ENCODE measurements around the gene MPZL2. TPM values are rescaled to one million over a fixed set of nuclear protein-coding genes. Genes with fewer than 3 reads are reported as not detected.

The MPZL2 gene
- polyA plus RNA-seq, 1 donor from 2014 or later = not detected

DNA sequence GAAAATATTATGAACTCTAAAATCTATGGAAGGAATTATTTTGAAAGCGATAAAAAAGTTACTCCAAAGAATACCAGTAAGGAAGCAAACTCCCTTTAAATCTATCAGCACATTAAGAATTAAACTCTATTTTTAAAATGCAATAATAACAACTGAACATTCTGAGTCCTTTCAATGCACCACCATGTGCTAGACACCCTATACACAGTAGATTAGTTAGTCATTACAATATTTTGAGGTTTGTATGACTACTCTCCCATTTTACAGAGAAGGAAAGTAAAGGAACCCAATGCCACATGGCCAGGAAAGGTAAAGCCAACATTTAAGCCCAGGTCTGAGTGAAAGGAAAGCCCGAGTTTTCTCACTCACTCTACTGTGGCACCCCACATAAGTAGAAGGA, 57.0 kb downstream of the MPZL2 start:
- no peaks in the 10 kb centered on the region for H3K79me2 ChIP-seq (replicated peaks; ENCODE audit: insufficient read depth, low read length)
- no peak overlapping the region for H2AFZ ChIP-seq (ENCODE audit: low read depth, low read length)
- no peaks in the 10 kb centered on the region for H3F3A ChIP-seq (ENCODE audit: insufficient read depth, low read length, poor library complexity, severe bottlenecking)
- H3K9me2 ChIP-seq (ENCODE audit: insufficient read depth, low read length) = no peaks in the 10 kb centered on the region
- H3K9me3 ChIP-seq (ENCODE audit: low read length) = no peaks in the 10 kb centered on the region
- H3K27ac ChIP-seq (ENCODE audit: low read length) = no peak overlapping the region
- H3K27me3 ChIP-seq (ENCODE audit: insufficient read depth, low read depth, low read length) = no peaks in the 10 kb centered on the region
- TF ChIP-seq RAD21 (conservative IDR thresholded peaks at IDR 0.05) (no peak), MXI1 (conservative IDR thresholded peaks at IDR 0.05; ENCODE audit: poor library complexity, severe bottlenecking) (no peak), EP300 (conservative IDR thresholded peaks at IDR 0.05; ENCODE audit: poor library complexity, severe bottlenecking) (no peak), TAF1 (IDR thresholded peaks at IDR 0.05; ENCODE audit: low read depth) (no peak), POLR2AphosphoS5 (IDR thresholded peaks at IDR 0.05) (no peak), SMC3 (conservative IDR thresholded peaks at IDR 0.05; ENCODE audit: poor library complexity) (no peak), EZH2 (IDR thresholded peaks at IDR 0.05; ENCODE audit: borderline replicate concordance, insufficient read depth, low read length, poor library complexity, severe bottlenecking) (no peak)
- TF ChIP-seq, protein P1, sequence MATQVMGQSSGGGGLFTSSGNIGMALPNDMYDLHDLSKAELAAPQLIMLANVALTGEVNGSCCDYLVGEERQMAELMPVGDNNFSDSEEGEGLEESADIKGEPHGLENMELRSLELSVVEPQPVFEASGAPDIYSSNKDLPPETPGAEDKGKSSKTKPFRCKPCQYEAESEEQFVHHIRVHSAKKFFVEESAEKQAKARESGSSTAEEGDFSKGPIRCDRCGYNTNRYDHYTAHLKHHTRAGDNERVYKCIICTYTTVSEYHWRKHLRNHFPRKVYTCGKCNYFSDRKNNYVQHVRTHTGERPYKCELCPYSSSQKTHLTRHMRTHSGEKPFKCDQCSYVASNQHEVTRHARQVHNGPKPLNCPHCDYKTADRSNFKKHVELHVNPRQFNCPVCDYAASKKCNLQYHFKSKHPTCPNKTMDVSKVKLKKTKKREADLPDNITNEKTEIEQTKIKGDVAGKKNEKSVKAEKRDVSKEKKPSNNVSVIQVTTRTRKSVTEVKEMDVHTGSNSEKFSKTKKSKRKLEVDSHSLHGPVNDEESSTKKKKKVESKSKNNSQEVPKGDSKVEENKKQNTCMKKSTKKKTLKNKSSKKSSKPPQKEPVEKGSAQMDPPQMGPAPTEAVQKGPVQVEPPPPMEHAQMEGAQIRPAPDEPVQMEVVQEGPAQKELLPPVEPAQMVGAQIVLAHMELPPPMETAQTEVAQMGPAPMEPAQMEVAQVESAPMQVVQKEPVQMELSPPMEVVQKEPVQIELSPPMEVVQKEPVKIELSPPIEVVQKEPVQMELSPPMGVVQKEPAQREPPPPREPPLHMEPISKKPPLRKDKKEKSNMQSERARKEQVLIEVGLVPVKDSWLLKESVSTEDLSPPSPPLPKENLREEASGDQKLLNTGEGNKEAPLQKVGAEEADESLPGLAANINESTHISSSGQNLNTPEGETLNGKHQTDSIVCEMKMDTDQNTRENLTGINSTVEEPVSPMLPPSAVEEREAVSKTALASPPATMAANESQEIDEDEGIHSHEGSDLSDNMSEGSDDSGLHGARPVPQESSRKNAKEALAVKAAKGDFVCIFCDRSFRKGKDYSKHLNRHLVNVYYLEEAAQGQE (IDR thresholded peaks at IDR 0.05; ENCODE audit: borderline replicate concordance) = no peak
- TF ChIP-seq, protein P2, sequence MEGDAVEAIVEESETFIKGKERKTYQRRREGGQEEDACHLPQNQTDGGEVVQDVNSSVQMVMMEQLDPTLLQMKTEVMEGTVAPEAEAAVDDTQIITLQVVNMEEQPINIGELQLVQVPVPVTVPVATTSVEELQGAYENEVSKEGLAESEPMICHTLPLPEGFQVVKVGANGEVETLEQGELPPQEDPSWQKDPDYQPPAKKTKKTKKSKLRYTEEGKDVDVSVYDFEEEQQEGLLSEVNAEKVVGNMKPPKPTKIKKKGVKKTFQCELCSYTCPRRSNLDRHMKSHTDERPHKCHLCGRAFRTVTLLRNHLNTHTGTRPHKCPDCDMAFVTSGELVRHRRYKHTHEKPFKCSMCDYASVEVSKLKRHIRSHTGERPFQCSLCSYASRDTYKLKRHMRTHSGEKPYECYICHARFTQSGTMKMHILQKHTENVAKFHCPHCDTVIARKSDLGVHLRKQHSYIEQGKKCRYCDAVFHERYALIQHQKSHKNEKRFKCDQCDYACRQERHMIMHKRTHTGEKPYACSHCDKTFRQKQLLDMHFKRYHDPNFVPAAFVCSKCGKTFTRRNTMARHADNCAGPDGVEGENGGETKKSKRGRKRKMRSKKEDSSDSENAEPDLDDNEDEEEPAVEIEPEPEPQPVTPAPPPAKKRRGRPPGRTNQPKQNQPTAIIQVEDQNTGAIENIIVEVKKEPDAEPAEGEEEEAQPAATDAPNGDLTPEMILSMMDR (IDR thresholded peaks at IDR 0.05; ENCODE audit: poor library complexity, severe bottlenecking) = no peak
- no peak overlapping the region for H3K4me3 ChIP-seq (ENCODE audit: low read length)
- H4K20me1 ChIP-seq (ENCODE audit: insufficient read depth) = no peaks in the 10 kb centered on the region
- H3K4me2 ChIP-seq (ENCODE audit: low read length) = no peak overlapping the region
- H3K36me3 ChIP-seq (ENCODE audit: insufficient read depth, low read length) = no peaks in the 10 kb centered on the region
- no peak overlapping the region for H3K9ac ChIP-seq (ENCODE audit: low read length)

DNA sequence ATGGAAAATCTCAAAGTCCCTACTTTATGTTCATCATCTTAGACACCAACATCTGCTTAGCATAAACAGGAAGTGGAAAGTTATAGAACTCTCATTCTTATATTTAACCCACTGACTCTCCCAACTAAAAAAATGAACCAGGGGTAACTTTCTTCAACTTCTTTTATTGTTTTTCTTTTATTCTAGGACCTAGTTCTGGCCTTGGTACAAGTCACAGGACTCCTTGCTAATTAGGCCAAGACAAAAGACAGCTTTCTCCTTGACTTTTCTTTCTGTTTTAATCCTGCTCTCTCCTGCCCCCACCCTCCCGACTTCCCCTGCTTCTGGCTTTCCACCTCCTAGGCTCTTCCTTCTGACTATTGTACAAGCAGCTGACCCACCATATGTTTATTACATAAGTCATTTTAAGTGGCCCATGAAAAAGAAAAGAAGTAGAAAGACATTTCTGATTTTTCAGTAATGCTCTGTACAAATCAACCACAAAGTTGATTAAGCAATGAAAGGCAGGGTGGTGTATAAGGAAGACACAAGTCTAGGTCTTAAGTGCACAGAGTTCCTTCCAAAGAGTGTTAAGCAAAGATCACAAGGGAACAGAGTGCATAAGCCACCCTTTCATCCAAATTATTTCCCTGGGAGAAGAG, 57.6 kb downstream of the MPZL2 start:
- H3K27ac ChIP-seq (ENCODE audit: low read length) = no peak overlapping the region
- no peaks in the 10 kb centered on the region for H3F3A ChIP-seq (ENCODE audit: insufficient read depth, low read length, poor library complexity, severe bottlenecking)
- H3K9me3 ChIP-seq (ENCODE audit: low read length) = no peaks in the 10 kb centered on the region
- no peaks in the 10 kb centered on the region for H3K9me2 ChIP-seq (ENCODE audit: insufficient read depth, low read length)
- H2AFZ ChIP-seq (ENCODE audit: low read depth, low read length) = no peak overlapping the region
- H4K20me1 ChIP-seq (ENCODE audit: insufficient read depth) = no peaks in the 10 kb centered on the region
- H3K36me3 ChIP-seq (ENCODE audit: insufficient read depth, low read length) = no peaks in the 10 kb centered on the region
- H3K27me3 ChIP-seq (ENCODE audit: insufficient read depth, low read depth, low read length) = no peaks in the 10 kb centered on the region
- no peak overlapping the region for H3K4me3 ChIP-seq (ENCODE audit: low read length)
- no peak overlapping the region for H3K4me2 ChIP-seq (ENCODE audit: low read length)
- TF ChIP-seq EP300 (conservative IDR thresholded peaks at IDR 0.05; ENCODE audit: poor library complexity, severe bottlenecking) = no peak
- TF ChIP-seq TAF1 (IDR thresholded peaks at IDR 0.05; ENCODE audit: low read depth) = no peak
- TF ChIP-seq SMC3 (conservative IDR thresholded peaks at IDR 0.05; ENCODE audit: poor library complexity) = no peak
- TF ChIP-seq EZH2 (IDR thresholded peaks at IDR 0.05; ENCODE audit: borderline replicate concordance, insufficient read depth, low read length, poor library complexity, severe bottlenecking) = no peak
- TF ChIP-seq, protein P2 (IDR thresholded peaks at IDR 0.05; ENCODE audit: poor library complexity, severe bottlenecking) = no peak
- TF ChIP-seq POLR2AphosphoS5 (IDR thresholded peaks at IDR 0.05) = no peak
- H3K79me2 ChIP-seq (replicated peaks; ENCODE audit: insufficient read depth, low read length) = no peaks in the 10 kb centered on the region
- no peak overlapping the region for H3K9ac ChIP-seq (ENCODE audit: low read length)
